Glomerular endothelial cell (primary cell): ENCODE measurements around the gene SIN3B. TPM values are rescaled to one million over a fixed set of nuclear protein-coding genes. Genes with fewer than 3 reads are reported as not detected.
"Not testable (repeated sequence)": the region's sequence is repeated elsewhere in the genome, so short reads cannot be mapped to it uniquely, and the experiment has no call there.

ENCODE experiments used
- DNase-seq: peaks from one replicate; pipeline ENCODE4 v3.0.0-alpha.2; 2011; ENCODE audit warnings: low read depth, low spot score; ENCODE audit errors: extremely low read depth
- total RNA-seq: library from RNA; depleted of rRNA; stranded (reverse); fragments of >200 nt; gene quantifications from 2 replicates; pipeline ENCODE4 v1.2.3, GENCODE V29; 2015

SIN3B gene
- total RNA-seq, 1 donor from 2014 or later, result 76.2 TPM

- DNase-seq, result no peak
Observed at GRCh38 chr19:16862826-16863415, 33.7 kb downstream of the SIN3B start.

DNA sequence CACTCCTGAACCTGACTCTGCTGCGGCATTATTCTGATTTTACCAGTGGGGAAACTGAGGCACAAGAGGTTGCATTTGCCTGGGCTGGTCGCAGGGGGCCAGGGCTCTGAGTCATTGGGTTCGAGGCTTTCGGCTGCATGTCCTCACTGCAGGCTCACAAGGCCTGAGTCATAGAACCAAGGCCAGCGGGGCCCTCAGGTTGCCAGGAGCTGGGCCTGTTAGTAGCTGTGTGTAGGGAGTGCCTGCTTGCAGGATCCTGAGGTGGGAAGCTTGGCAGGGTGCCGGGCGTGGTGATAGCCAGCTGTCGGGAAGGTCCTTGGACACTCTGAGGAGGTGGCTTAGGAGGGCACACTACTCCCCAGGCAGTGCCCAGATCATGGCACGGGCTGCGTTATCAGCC is 38.0 kb downstream of the SIN3B start:
- DNase-seq, result no peak

- DNase-seq, result no peak
Observed at GRCh38 chr19:16868423-16869130, 39.4 kb downstream of the SIN3B start.

GRCh38 chr19:16869331-16869972 is 40.3 kb downstream of the SIN3B start:
- no peak for DNase-seq

- peak; percentile 42 for DNase-seq
Observed at GRCh38 chr19:16871871-16872270, 42.7 kb downstream of the SIN3B start.

- no peak for DNase-seq
Observed at GRCh38 chr19:16872728-16873127, 43.5 kb downstream of the SIN3B start.

DNA sequence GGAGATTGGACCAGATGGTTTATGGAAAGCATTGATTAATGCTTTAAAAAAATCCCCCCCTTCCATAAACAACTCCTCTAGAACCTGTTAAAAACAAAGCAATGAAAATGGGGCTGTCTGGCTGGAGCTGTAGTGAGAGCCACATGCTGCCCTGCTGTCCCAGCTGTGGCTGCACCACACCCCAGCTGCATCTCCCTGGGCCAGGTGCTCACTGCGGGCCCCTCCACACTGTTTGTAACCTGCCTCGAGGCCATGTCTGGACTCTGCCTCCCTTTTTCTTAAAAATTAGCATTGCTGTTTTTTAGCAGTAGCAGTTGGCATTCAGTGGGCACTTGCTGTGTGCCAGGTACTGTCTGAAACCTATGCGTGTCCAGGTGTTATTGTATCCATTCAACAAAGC is 44.4 kb downstream of the SIN3B start:
- DNase-seq, result no peak

GRCh38 chr19:16874250-16874977 is 45.2 kb downstream of the SIN3B start:
- DNase-seq, result no peak

DNA sequence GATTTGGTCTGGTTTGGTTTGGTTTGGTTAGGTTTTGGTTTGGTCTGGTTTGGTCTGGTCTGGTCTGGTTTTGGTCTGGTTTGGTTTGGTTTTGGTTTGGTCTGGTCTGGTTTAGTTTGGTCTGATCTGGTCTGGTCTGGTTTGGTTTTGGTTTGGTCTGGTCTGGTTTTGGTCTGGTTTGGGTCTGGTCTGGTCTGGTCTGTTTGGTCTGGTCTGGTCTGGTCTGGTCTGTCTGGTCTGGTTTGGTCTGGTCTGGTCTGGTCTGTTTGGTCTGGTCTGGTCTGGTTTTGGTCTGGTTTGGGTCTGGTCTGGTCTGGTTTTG is 45.7 kb downstream of the SIN3B start:
- DNase-seq, result not testable (repeated sequence)

GRCh38 chr19:16875584-16876555 is 46.7 kb downstream of the SIN3B start:
- no peak for DNase-seq

DNA sequence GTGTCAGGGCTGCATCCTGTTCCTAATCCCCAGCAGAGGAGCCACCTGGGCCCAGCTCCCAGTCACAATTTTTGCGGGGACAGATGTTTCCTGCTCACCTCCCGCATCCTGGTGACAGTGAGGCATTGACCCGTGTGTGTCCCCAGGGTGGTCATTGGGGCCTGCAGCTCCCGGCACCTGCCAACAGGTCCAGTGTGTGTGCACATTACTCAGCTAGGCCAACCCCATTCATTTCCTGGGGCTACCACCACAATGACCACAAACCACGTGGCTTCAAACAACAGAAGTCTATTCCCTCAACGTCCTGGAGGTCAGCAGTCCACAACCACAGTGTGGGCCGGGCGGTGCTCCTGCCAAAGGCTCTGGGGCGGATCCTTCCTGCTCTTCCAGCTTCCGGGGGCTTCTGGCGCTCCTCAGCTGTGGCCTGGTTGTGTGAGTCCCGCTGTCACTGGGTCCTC is 47.7 kb downstream of the SIN3B start:
- no peak for DNase-seq

- DNase-seq, result no peak
Observed at GRCh38 chr19:16877581-16877980, 48.4 kb downstream of the SIN3B start.

DNA sequence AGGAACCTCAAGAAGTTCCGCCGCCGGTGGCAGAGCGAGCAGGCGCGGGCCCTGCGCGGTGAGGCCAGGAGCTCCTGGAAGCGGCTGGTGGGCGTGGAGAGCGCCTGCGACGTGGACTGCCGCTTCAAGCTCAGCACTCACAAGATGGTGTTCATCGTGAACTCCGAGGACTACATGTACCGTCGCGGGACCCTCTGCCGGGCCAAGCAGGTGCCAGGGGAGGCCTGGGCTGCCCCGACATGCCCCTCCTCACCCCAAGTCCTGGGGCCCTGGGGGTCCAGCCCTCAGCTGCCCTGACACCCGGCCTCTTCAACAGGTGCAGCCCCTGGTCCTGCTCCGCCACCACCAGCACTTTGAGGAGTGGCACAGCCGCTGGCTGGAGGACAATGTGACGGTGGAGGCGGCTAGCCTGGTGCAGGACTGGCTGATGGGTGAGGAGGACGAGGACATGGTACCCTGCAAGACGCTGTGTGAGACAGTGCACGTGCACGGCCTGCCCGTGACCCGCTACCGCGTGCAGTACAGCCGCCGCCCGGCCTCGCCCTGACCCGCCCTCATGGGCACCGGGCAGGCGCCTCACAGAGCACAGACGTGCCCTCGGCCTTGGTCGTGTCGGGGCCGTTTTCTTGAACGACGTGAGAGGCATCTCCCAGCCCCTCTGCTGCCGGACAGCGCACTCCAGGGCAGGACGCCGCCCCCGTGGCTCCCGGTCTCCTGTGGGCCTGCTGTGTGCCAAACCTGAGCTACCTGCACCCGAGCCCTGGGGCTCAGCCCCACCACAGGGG is 49.2 kb downstream of the SIN3B start:
- DNase-seq, result no peak

GRCh38 chr19:16880884-16881554 is 51.8 kb downstream of the SIN3B start:
- DNase-seq, result no peak

GRCh38 chr19:16882146-16882545 is 52.9 kb downstream of the SIN3B start:
- DNase-seq, result no peak

DNA sequence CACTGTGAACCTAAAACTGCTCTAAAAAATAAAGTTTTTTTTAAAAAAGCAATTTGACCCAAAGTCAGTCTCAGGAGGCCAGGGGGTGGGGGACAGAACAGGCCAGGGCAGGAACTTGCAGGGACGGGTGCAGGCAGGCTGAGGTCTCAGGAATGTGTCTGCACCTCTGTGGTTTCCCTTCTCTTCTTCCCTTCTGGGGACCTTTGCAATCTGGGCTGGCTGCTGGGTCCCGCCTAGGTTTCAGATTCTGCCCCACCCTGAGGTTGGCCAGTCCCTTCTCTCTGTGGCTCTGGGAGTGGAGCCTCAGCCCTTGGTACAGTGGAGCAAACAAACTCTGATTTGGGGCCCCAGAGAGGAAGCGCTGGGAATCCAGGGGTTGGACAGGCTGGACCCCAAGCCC is 54.3 kb downstream of the SIN3B start:
- DNase-seq, result no peak

- DNase-seq, result no peak
Observed at GRCh38 chr19:16885166-16885565, 56.0 kb downstream of the SIN3B start.

- DNase-seq, result no peak
Observed at GRCh38 chr19:16886305-16886880, 57.2 kb downstream of the SIN3B start.
